ENCODE measurements around the gene TMEM200A. TPM values are rescaled to one million over a fixed set of nuclear protein-coding genes. Genes with fewer than 3 reads are reported as not detected.

The TMEM200A gene
- total RNA-seq, 1 donor from 2014 or later, result 11.3 TPM

DNA sequence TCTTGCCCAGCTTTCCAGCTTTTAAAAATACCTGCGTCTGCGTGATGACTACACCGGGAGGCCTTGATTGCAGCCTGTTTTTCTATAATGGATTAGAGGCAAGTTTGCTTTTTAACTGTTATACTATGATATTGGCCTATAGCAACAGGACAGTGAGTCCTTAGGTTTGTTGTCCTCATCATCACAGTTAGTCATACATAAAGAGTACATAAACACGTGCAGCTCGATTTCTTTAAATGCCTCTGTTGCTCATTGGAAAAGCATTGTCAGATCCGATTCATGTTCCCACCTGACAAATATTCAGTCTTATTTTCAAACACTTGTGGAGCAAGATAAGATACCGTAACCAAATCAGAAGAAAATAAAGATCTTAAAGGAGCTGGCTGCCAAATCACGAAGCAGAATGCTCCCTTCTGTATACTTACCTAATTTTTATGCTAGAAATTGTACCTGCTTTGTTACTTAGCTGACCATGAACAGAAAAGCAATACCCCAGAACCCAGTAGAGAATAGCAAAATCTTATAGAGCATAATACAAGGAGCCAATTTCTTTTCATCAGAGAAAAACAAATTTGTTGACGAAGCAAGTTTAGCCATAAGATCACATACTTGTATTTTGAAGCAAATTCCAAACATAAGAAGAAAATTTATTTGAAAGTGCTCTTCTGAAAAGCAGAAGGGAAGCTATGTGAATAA lies 100.4 kb downstream of the TMEM200A start:
- TF ChIP-seq, protein P1, sequence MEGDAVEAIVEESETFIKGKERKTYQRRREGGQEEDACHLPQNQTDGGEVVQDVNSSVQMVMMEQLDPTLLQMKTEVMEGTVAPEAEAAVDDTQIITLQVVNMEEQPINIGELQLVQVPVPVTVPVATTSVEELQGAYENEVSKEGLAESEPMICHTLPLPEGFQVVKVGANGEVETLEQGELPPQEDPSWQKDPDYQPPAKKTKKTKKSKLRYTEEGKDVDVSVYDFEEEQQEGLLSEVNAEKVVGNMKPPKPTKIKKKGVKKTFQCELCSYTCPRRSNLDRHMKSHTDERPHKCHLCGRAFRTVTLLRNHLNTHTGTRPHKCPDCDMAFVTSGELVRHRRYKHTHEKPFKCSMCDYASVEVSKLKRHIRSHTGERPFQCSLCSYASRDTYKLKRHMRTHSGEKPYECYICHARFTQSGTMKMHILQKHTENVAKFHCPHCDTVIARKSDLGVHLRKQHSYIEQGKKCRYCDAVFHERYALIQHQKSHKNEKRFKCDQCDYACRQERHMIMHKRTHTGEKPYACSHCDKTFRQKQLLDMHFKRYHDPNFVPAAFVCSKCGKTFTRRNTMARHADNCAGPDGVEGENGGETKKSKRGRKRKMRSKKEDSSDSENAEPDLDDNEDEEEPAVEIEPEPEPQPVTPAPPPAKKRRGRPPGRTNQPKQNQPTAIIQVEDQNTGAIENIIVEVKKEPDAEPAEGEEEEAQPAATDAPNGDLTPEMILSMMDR (IDR thresholded peaks at IDR 0.05; ENCODE audit: unreplicated experiment), result no peak
- DNase-seq (ENCODE audit: low spot score in 2 of 2, unreplicated experiment in 2 of 2), result no peak
- Mint-ChIP-seq H3K27me3 (ENCODE audit: low read depth) (peaks cover 13% of the 10 kb centered on the region), H3K36me3 (no peaks in the 10 kb centered on the region), H3K9me3 (no peaks in the 10 kb centered on the region), H3K27ac (no peak overlapping the region), H3K4me1 (peaks cover 14% of the 10 kb centered on the region), H3K4me3 (no peak overlapping the region)

DNA sequence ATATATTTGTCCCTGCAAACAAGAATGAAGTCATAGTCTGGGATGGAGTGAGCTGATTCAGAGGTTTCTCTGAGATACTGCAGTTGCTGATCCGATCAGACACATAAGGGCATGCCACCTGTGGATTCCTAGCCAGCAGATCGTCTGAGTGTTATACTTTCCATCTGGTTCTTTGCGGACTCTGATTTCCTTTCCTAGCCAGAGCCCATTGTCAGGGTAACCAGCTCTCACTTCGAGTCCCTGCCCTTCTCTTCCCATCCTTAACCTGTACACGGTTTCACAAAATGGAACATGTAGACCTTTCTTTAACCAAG lies 100.9 kb downstream of the TMEM200A start:
- Mint-ChIP-seq H3K4me3 (no peak overlapping the region), H3K27ac (no peak overlapping the region), H3K27me3 (ENCODE audit: low read depth) (peaks cover 10% of the 10 kb centered on the region), H3K36me3 (no peaks in the 10 kb centered on the region), H3K4me1 (peaks cover 11% of the 10 kb centered on the region), H3K9me3 (no peaks in the 10 kb centered on the region)
- TF ChIP-seq, protein P1 (IDR thresholded peaks at IDR 0.05; ENCODE audit: unreplicated experiment), result no peak
- no peak for DNase-seq (ENCODE audit: low spot score in 2 of 2, unreplicated experiment in 2 of 2)

DNA sequence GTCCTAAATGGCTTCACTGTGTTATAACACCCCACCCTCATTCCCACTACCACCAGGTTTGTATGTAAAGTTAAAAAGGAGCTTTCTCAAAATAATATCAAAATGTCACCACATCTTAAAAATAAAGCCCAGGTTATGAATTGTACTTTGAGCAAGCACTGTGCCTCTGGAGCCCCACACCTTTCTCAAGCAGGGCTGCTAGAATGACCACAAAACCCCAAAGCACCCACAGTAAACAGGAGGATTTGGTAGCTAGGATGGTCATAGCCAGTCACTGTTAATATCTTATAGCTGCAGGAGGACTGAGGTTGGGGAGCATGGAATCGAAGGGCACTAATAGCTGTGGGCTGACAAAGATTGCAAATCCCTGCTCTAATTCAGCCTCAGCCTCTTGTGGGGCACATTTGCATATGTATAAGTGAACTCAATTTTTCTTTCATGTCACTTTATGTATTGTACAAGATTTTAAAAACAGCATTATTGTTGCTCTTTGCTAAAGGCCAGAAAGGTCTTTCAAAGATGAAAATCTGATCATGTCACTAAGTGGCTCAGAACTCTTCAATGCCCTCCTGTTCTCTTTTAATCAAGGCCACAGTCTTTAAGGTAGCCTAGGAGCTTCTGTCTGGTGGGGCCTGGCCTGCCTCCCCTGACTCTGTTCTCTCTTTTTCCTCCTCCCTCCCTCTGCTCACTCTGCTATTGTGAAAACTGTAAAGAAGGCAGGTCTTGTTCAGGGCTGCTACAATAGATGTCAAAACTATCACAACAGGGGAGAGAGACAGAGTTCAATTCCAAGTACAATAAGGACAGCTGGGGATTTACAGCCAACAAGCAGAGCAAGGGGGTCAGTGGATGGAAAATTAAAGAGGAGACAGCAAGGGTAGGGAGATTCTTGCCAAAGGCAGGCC lies 101.6 kb downstream of the TMEM200A start:
- DNase-seq (ENCODE audit: low spot score in 2 of 2, unreplicated experiment in 2 of 2), result no peak
- Mint-ChIP-seq H3K4me3 (no peak overlapping the region), H3K4me1 (peaks cover 9% of the 10 kb centered on the region), H3K36me3 (no peaks in the 10 kb centered on the region), H3K9me3 (no peaks in the 10 kb centered on the region), H3K27me3 (ENCODE audit: low read depth) (peaks cover 8% of the 10 kb centered on the region), H3K27ac (no peak overlapping the region)
- TF ChIP-seq, protein P1 (IDR thresholded peaks at IDR 0.05; ENCODE audit: unreplicated experiment), result no peak

DNA sequence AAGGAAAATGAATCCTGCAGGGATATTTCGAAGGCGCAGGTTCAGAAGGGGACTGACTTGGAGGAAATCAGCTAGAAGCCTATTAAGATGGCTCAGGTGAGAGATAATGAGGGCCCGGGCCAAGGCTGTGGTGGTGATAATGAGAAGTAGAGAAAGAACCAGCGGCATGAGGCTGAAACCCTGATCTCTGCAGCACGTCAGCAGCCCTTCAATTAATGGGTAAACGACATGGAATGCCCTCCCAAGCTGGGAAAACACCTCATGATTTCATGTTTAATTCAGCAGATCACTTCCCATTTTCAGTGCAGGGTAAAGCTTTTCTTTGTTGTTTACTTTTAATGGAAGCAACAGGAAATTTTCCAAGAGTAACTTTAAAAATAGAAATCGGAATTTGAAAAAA lies 104.9 kb downstream of the TMEM200A start:
- Mint-ChIP-seq H3K4me3 (no peak overlapping the region), H3K27ac (no peak overlapping the region), H3K4me1 (peaks cover 9% of the 10 kb centered on the region), H3K9me3 (peaks cover 10% of the 10 kb centered on the region), H3K27me3 (ENCODE audit: low read depth) (peaks cover 2% of the 10 kb centered on the region), H3K36me3 (no peaks in the 10 kb centered on the region)
- TF ChIP-seq, protein P1 (IDR thresholded peaks at IDR 0.05; ENCODE audit: unreplicated experiment), result no peak
- DNase-seq (ENCODE audit: low spot score in 2 of 2, unreplicated experiment in 2 of 2), result no peak

DNA sequence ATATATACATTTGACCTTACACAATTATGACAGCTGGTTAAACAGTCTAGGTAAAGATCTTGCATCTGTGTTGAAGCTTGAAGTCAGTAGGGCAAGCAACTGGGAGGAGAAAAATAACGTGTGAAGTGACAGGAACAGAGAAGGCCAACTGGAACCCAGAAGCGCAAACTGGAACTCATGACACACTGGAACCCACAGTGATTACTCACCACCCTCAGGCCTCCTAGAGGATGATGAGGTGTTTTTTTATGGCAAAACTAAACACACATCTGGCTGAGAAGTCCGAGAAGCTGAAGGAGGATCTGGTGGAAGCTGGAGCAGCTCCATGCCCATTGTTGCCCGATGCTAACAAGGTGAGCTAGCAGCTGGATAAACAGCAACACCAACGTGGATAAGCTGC lies 108.1 kb downstream of the TMEM200A start:
- no peak for DNase-seq (ENCODE audit: low spot score in 2 of 2, unreplicated experiment in 2 of 2)
- H3K9me3 Mint-ChIP-seq, result peaks cover 27% of the 10 kb centered on the region

More for the DNA sequence above, 108.1 kb downstream of the TMEM200A start:
- TF ChIP-seq, protein P1 (IDR thresholded peaks at IDR 0.05; ENCODE audit: unreplicated experiment), result no peak
- no peak overlapping the region for H3K4me3 Mint-ChIP-seq
- no peak overlapping the region for H3K27ac Mint-ChIP-seq
- no peaks in the 10 kb centered on the region for H3K36me3 Mint-ChIP-seq
- no peaks in the 10 kb centered on the region for H3K4me1 Mint-ChIP-seq
- peaks cover 2% of the 10 kb centered on the region for H3K27me3 Mint-ChIP-seq (ENCODE audit: low read depth)
